K562 (cell line): ENCODE data around the gene IL20RA. TPM values are rescaled to one million over a fixed set of nuclear protein-coding genes. Genes with fewer than 3 reads are reported as not detected.

Experiments used
- CBFB ChIP-seq: sonication (generic); formaldehyde crosslinking; IDR thresholded peaks from 2 replicates; pipeline ENCODE4 v1.4.0; 2020; ENCODE audit warnings: mild to moderate bottlenecking, missing genetic modification reagents
- CEBPG ChIP-seq, 3 experiments: fragments of 200-800 bp in 1 of 3; sonication (Bioruptor generic) in 1 of 3; sonication (generic) in 1 of 3; formaldehyde crosslinking in 1 of 3; IDR thresholded peaks in 2 of 3; conservative IDR thresholded peaks in 1 of 3; 2 replicates each; pipeline versions ENCODE4 v1.6.1 to v1.8.0; 2016 to 2022; ENCODE audit warnings: missing compliant biosample characterization in 2 of 3, missing genetic modification characterization in 2 of 3, mild to moderate bottlenecking in 1 of 3, missing genetic modification reagents in 1 of 3
- ESRRA ChIP-seq: fragments of 450-650 bp; IDR thresholded peaks from 2 replicates; pipeline ENCODE4 v1.6.1; 2014; ENCODE audit warnings: low read depth, mild to moderate bottlenecking, moderate library complexity, borderline replicate concordance
- GABPA ChIP-seq: fragments of 200-800 bp; sonication (Bioruptor generic); conservative IDR thresholded peaks from 2 replicates; pipeline ENCODE4 v1.6.1; 2016; ENCODE audit warnings: low read depth, missing genetic modification characterization, missing compliant biosample characterization
- GTF2F1 ChIP-seq: IDR thresholded peaks from 2 replicates; pipeline ENCODE4 v1.6.1; 2011; ENCODE audit warnings: low read depth, low read length, improper control_type of control experiment
- RFX7 ChIP-seq: fragments of 250-450 bp; sonication (Bioruptor Pico); IDR thresholded peaks from 2 replicates; pipeline ENCODE4 v1.5.1; 2021; ENCODE audit warnings: mild to moderate bottlenecking
- TEAD4 ChIP-seq, 2 experiments: sonication (generic) in 1 of 2; formaldehyde crosslinking in 1 of 2; IDR thresholded peaks; 2 replicates each; pipeline versions ENCODE4 v1.6.1 to v1.8.0; 2012 to 2022; ENCODE audit warnings: borderline replicate concordance in 1 of 2, inconsistent platforms in 1 of 2, low read length in 1 of 2, mild to moderate bottlenecking in 1 of 2, missing genetic modification reagents in 1 of 2
- ZNF407 ChIP-seq: fragments of 450-650 bp; IDR thresholded peaks from 2 replicates; pipeline ENCODE4 v1.6.1; 2016; ENCODE audit warnings: low read depth
- ZNF609 ChIP-seq: sonication (generic); formaldehyde crosslinking; IDR thresholded peaks from 2 replicates; pipeline ENCODE4 v1.8.1; 2023; ENCODE audit warnings: missing genetic modification reagents, mild to moderate bottlenecking, borderline replicate concordance
- polyA plus RNA-seq, 8 experiments: library from polyadenylated mRNA; depleted of rRNA in 4 of 8; stranded (reverse) in 5 of 8; unstranded in 3 of 8; fragments of >200 nt; fragmentation: Nextera tagmentation in 2 of 8; fragmentation: Illumina TruSeq in 1 of 8; extraction: Ambion mirVana in 2 of 8; extraction: Trizol in 1 of 8; gene quantifications; 2 replicates each; pipeline versions ENCODE4 v1.2.1 to v1.2.3, GENCODE V29; 2011 to 2014; ENCODE audit warnings: inconsistent platforms in 1 of 8, missing spikeins in 1 of 8
- total RNA-seq, 7 experiments: library from RNA; depleted of rRNA in 6 of 7; stranded (reverse); fragments of >200 nt in 6 of 7; fragmentation: Illumina TruSeq in 2 of 7; extraction: Trizol in 2 of 7; gene quantifications; 2 replicates each; pipeline versions ENCODE4 v1.2.1 to v1.2.3, GENCODE V29; 2011 to 2021; ENCODE audit warnings: low replicate concordance in 1 of 7
- TF ChIP-seq, protein P1 (sequence below), 2 experiments: fragments of 250-450 bp in 1 of 2; fragments of 450-650 bp in 1 of 2; sonication (Bioruptor Pico) in 1 of 2; IDR thresholded peaks; 2 replicates each; pipeline versions ENCODE4 v1.6.1 to v1.8.0; 2016 to 2021; ENCODE audit warnings: mild to moderate bottlenecking in 2 of 2, moderate library complexity in 2 of 2, missing compliant biosample characterization in 1 of 2, missing genetic modification characterization in 1 of 2
- TF ChIP-seq, protein P2 (sequence below): fragments of 450-650 bp; IDR thresholded peaks from 2 replicates; pipeline ENCODE4 v1.6.1; 2016; ENCODE audit warnings: low read depth, mild to moderate bottlenecking, moderate library complexity

IL20RA gene
- total and polyA plus RNA-seq, 9 of the 15 experiments (the other 6 are each of a cell fraction or from before 2014, with no cell fraction given), result not detected

- TF ChIP-seq ZNF407 (no peak), CEBPG (CRISPR knock-in tag; IDR thresholded peaks at IDR 0.05) (no peak), CEBPG (tag; conservative IDR thresholded peaks at IDR 0.05 in 1 of 2, IDR thresholded peaks at IDR 0.05 in 1 of 2) (peak in 1 of 2 experiments; percentile 60; a peak in 1 of 4 replicates), RFX7 (CRISPR knock-in tag) (no peak), GTF2F1 (no peak), CBFB (CRISPR knock-in tag) (0 out of 2 replicates have a peak, but pooled peaks have one; percentile 52), ZNF609 (CRISPR knock-in tag) (peak; percentile 94), GABPA (tag) (0 out of 2 replicates have a peak, but pooled peaks have one; percentile 23), ESRRA (peak; percentile 33; the same call in 1 of the 2 replicates), TEAD4 (IDR thresholded peaks at IDR 0.05; ENCODE audit: low read length) (peak; percentile 71; the same call in 1 of the 2 replicates), TEAD4 (CRISPR knock-in tag; IDR thresholded peaks at IDR 0.05; ENCODE audit: borderline replicate concordance) (no peak)
- TF ChIP-seq, protein P1, sequence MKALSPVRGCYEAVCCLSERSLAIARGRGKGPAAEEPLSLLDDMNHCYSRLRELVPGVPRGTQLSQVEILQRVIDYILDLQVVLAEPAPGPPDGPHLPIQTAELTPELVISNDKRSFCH (CRISPR knock-in tag; IDR thresholded peaks at IDR 0.05), result no peak
- TF ChIP-seq, protein P1 (tag; IDR thresholded peaks at IDR 0.05), result peak; percentile 65; the same call in 1 of the 2 replicates
- TF ChIP-seq, protein P2, sequence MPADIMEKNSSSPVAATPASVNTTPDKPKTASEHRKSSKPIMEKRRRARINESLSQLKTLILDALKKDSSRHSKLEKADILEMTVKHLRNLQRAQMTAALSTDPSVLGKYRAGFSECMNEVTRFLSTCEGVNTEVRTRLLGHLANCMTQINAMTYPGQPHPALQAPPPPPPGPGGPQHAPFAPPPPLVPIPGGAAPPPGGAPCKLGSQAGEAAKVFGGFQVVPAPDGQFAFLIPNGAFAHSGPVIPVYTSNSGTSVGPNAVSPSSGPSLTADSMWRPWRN, result 0 out of 2 replicates have a peak, but pooled peaks have one; percentile 32
These were observed 10.9 kb downstream of the IL20RA start (continued) for GRCh38 chr6:137033828-137034227.
